Measurements from ENCODE around the gene ZNF766. TPM values are rescaled to one million over a fixed set of nuclear protein-coding genes. Genes with fewer than 3 reads are reported as not detected.
A peak's percentile ranks its signal among the peaks of the same experiment; 100 is the strongest.
"Not testable (repeated sequence)": the region's sequence is repeated elsewhere in the genome, so short reads cannot be mapped to it uniquely, and the experiment has no call there.

ZNF766 gene
- polyA plus RNA-seq, 1 donor (not counting 4 experiments of a cell fraction or from before 2014, with no cell fraction given) = 10.6 TPM

DNA sequence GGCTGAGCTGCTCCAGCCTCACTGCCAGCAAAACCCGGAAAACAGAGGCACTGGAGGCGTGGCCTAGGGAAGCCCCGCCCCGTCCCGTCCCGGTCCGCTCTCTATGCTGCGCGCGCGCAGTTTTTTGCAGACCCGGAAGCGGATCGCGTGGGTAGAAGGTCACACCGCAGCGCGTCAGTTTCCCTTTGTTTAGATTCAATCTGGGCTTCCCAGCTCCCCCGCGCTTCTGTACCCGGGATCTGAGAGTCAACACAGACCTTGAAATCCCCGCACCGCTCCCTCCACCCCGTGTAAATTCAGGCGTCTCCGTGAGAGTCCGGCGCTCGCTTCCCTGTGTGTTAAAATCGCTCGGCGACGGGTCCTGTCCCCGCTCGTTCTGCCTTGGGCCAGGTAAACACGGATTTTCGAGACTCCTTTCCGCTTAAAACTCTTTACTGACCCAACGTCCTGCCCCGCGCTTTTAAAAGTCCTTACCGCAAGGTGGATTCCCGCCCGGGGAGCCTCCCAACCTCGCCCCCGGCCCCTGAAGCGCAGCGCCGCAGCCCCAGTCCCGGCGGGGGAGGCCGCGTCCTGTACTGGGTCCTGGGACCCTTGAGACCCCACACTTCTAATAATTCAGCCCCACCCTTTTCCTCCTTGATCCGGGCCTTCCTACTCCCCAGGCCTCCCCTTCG lies 66.9 kb downstream of the ZNF766 start, which contains the start of gene ZNF610:
Gene ZNF610 (plus strand): TSS at position 127 of the 674 bp plus-strand sequence. CDS start 12,930 bp downstream, outside the sequence.
- dilution Hi-C loops (cut with MboI; ENCODE audit: extremely low pct_ligation_motif_present, low sequenced_read_pairs) = no loop called here
- H3K9me3 ChIP-seq (ENCODE audit: control insufficient read depth, low read depth, low read length) = peaks cover 10% of the 10 kb centered on the region

DNA sequence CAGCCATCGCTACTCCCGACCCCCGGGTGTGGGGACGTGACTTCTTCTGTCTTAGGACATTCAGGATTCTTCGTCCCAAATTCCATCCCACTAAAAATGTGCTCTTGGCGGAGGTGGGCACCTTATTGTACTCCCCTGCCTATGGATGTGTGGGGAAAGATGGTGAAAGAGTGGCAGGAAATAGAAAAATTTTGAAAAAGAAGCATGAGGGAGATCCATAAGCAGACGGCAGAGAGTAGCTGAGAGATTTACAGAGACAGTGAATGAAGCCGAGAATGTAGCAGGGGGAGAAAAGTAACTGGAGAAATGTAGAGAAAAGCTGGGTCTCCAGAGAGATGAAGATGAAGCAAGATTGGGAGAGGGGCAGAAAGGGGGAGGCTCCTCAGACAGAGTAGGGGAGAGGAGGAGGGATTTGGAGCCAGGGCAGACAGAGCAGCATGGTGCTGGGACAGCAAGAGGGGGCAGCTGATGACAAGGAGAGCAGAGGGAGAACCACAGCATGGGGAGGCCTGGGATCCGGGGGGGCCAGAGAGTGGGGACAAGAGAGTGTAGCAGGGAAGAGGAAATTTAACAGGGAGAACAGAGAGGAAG lies 67.5 kb downstream of the ZNF766 start:
- Histone ChIP-seq H2AFZ (ENCODE audit: control insufficient read depth, low read length) (peak overlapping the region; percentile 90), H3K27ac (ENCODE audit: control insufficient read depth, insufficient read depth, low read length) (no peak overlapping the region), H3K36me3 (ENCODE audit: control insufficient read depth in 2 of 2, extremely low read depth in 1 of 2, insufficient read depth in 2 of 2, low read length in 2 of 2) (no peaks in the 10 kb centered on the region), H3K9ac (ENCODE audit: control insufficient read depth, extremely low read depth, insufficient read depth, low read length) (peak overlapping the region; percentile 82), H3K9me3 (ENCODE audit: control insufficient read depth, low read depth, low read length) (peaks cover 6% of the 10 kb centered on the region), H3K79me2 (ENCODE audit: control insufficient read depth, insufficient read depth, low read length) (no peaks in the 10 kb centered on the region), H3K4me1 (ENCODE audit: control insufficient read depth, extremely low read depth, insufficient read depth, low read length) (peaks cover 2% of the 10 kb centered on the region), H3K27me3 (ENCODE audit: control insufficient read depth, extremely low read depth, insufficient read depth, low read length) (no peaks in the 10 kb centered on the region), H3K4me2 (ENCODE audit: control insufficient read depth, extremely low read depth, insufficient read depth, low read depth, low read length) (peak overlapping the region; percentile 67), H3K9me1 (ENCODE audit: control insufficient read depth, extremely low read depth, insufficient read depth, low read length) (no peaks in the 10 kb centered on the region), H3K4me3 (ENCODE audit: control insufficient read depth in 2 of 3, extremely low read depth in 1 of 3, insufficient read depth in 2 of 3, low read depth in 1 of 3, low read length in 3 of 3) (peak overlapping the region; percentile 79 to 84 (median 80)), H4K20me1 (ENCODE audit: control insufficient read depth, extremely low read depth, insufficient read depth, low read length) (no peaks in the 10 kb centered on the region)
- DNase-seq (ENCODE audit: low read depth, low spot score) = no peak
- TF ChIP-seq, protein P1, sequence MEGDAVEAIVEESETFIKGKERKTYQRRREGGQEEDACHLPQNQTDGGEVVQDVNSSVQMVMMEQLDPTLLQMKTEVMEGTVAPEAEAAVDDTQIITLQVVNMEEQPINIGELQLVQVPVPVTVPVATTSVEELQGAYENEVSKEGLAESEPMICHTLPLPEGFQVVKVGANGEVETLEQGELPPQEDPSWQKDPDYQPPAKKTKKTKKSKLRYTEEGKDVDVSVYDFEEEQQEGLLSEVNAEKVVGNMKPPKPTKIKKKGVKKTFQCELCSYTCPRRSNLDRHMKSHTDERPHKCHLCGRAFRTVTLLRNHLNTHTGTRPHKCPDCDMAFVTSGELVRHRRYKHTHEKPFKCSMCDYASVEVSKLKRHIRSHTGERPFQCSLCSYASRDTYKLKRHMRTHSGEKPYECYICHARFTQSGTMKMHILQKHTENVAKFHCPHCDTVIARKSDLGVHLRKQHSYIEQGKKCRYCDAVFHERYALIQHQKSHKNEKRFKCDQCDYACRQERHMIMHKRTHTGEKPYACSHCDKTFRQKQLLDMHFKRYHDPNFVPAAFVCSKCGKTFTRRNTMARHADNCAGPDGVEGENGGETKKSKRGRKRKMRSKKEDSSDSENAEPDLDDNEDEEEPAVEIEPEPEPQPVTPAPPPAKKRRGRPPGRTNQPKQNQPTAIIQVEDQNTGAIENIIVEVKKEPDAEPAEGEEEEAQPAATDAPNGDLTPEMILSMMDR (optimal IDR thresholded peaks at IDR 0.05 in 1 of 3, IDR thresholded peaks at IDR 0.05 in 1 of 3, conservative IDR thresholded peaks at IDR 0.05 in 1 of 3; ENCODE audit: extremely low read depth in 1 of 3, insufficient read depth in 2 of 3, low read length in 3 of 3) = no peak
- no peak for TF ChIP-seq EZH2 (IDR thresholded peaks at IDR 0.05; ENCODE audit: low read length)
- dilution Hi-C loops (cut with MboI; ENCODE audit: extremely low pct_ligation_motif_present, low sequenced_read_pairs) = no loop called here
- FAIRE-seq = no peak

More for the DNA sequence above, 66.9 kb downstream of the ZNF766 start, which contains the start of gene ZNF610:
- Histone ChIP-seq H3K9me1 (ENCODE audit: control insufficient read depth, extremely low read depth, insufficient read depth, low read length) (no peaks in the 10 kb centered on the region), H3K4me1 (ENCODE audit: control insufficient read depth, extremely low read depth, insufficient read depth, low read length) (peaks cover 2% of the 10 kb centered on the region), H3K4me2 (ENCODE audit: control insufficient read depth, extremely low read depth, insufficient read depth, low read depth, low read length) (peak within 1 kb of the TSS; percentile 67), H3K36me3 (ENCODE audit: control insufficient read depth in 2 of 2, extremely low read depth in 1 of 2, insufficient read depth in 2 of 2, low read length in 2 of 2) (no peaks in the 10 kb centered on the region), H3K27ac (ENCODE audit: control insufficient read depth, insufficient read depth, low read length) (peak within 1 kb of the TSS; percentile 44), H4K20me1 (ENCODE audit: control insufficient read depth, extremely low read depth, insufficient read depth, low read length) (no peaks in the 10 kb centered on the region), H3K4me3 (ENCODE audit: control insufficient read depth in 2 of 3, extremely low read depth in 1 of 3, insufficient read depth in 2 of 3, low read depth in 1 of 3, low read length in 3 of 3) (peak within 1 kb of the TSS; percentile 79 to 84 (median 80)), H3K27me3 (ENCODE audit: control insufficient read depth, extremely low read depth, insufficient read depth, low read length) (no peaks in the 10 kb centered on the region), H3K79me2 (ENCODE audit: control insufficient read depth, insufficient read depth, low read length) (no peaks in the 10 kb centered on the region), H3K9ac (ENCODE audit: control insufficient read depth, extremely low read depth, insufficient read depth, low read length) (peak within 1 kb of the TSS; percentile 82), H2AFZ (ENCODE audit: control insufficient read depth, low read length) (peak within 1 kb of the TSS; percentile 90)
- TF ChIP-seq, protein P1 (optimal IDR thresholded peaks at IDR 0.05 in 1 of 3, IDR thresholded peaks at IDR 0.05 in 1 of 3, conservative IDR thresholded peaks at IDR 0.05 in 1 of 3; ENCODE audit: extremely low read depth in 1 of 3, insufficient read depth in 2 of 3, low read length in 3 of 3) = no peak
- no peak for TF ChIP-seq EZH2 (IDR thresholded peaks at IDR 0.05; ENCODE audit: low read length)
- DNase-seq (ENCODE audit: low read depth, low spot score) (no peak), FAIRE-seq (no peak)

DNA sequence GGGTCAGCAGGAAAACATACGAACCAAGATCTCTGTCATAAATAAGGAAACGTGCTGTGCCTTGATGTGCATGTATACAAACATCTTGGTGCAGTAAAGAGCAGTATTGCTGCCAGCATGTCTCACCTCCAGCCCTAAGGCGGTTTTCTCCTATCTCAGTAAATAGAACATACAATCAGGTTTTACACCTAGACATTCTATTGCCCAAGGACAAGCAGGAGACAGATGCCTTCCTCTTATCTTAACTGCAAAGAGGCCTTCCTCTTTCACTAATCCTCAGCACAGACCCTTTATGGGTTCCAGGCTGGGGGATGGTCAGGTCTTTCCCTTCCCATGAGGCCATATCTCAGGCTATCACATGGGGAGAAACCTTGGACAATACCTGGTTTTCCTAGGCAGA lies 69.6 kb downstream of the ZNF766 start:
- FAIRE-seq; H3K36me3 ChIP-seq (ENCODE audit: control insufficient read depth in 2 of 2, extremely low read depth in 1 of 2, insufficient read depth in 2 of 2, low read length in 2 of 2); H3K4me3 ChIP-seq (ENCODE audit: control insufficient read depth in 2 of 3, extremely low read depth in 1 of 3, insufficient read depth in 2 of 3, low read depth in 1 of 3, low read length in 3 of 3); H3K27ac ChIP-seq (ENCODE audit: control insufficient read depth, insufficient read depth, low read length); DNase-seq (ENCODE audit: low read depth, low spot score); H3K79me2 ChIP-seq (ENCODE audit: control insufficient read depth, insufficient read depth, low read length); H3K27me3 ChIP-seq (ENCODE audit: control insufficient read depth, extremely low read depth, insufficient read depth, low read length); H2AFZ ChIP-seq (ENCODE audit: control insufficient read depth, low read length); H3K9ac ChIP-seq (ENCODE audit: control insufficient read depth, extremely low read depth, insufficient read depth, low read length); H3K9me3 ChIP-seq (ENCODE audit: control insufficient read depth, low read depth, low read length); H3K4me2 ChIP-seq (ENCODE audit: control insufficient read depth, extremely low read depth, insufficient read depth, low read depth, low read length); H4K20me1 ChIP-seq (ENCODE audit: control insufficient read depth, extremely low read depth, insufficient read depth, low read length); H3K9me1 ChIP-seq (ENCODE audit: control insufficient read depth, extremely low read depth, insufficient read depth, low read length); dilution Hi-C loops (cut with MboI; ENCODE audit: extremely low pct_ligation_motif_present, low sequenced_read_pairs); H3K4me1 ChIP-seq (ENCODE audit: control insufficient read depth, extremely low read depth, insufficient read depth, low read length): not testable (repeated sequence)

All from keratinocyte (primary cell).